ENCODE results near the gene BACE1-AS.

BACE1-AS gene

GRCh38 chr11:117273550-117274289, 17.4 kb upstream of the BACE1-AS start:
- in situ Hi-C loops (cut with MboI; ENCODE audit: low sequenced_read_pairs, unreplicated experiment), result no loop called here
- no peak for DNase-seq (ENCODE audit: low spot score)
- TF ChIP-seq CTCF (IDR thresholded peaks at IDR 0.05; ENCODE audit: borderline replicate concordance, control extremely low read depth, extremely low read depth, insufficient read depth, missing control alignments), result no peak

GRCh38 chr11:117278347-117278746, 12.8 kb upstream of the BACE1-AS start:
- no peak for TF ChIP-seq CTCF (IDR thresholded peaks at IDR 0.05; ENCODE audit: borderline replicate concordance, control extremely low read depth, extremely low read depth, insufficient read depth, missing control alignments)
- in situ Hi-C loops (cut with MboI; ENCODE audit: low sequenced_read_pairs, unreplicated experiment), result no loop called here
- no peak for DNase-seq (ENCODE audit: low spot score)

- in situ Hi-C loops (cut with MboI; ENCODE audit: low sequenced_read_pairs, unreplicated experiment), result no loop called here
- no peak for DNase-seq (ENCODE audit: low spot score)
- TF ChIP-seq CTCF (IDR thresholded peaks at IDR 0.05; ENCODE audit: borderline replicate concordance, control extremely low read depth, extremely low read depth, insufficient read depth, missing control alignments), result no peak
These were observed 11.3 kb upstream of the BACE1-AS start for GRCh38 chr11:117279711-117280376.

GRCh38 chr11:117281159-117281558, 10.0 kb upstream of the BACE1-AS start:
- in situ Hi-C loops (cut with MboI; ENCODE audit: low sequenced_read_pairs, unreplicated experiment), result no loop called here
- TF ChIP-seq CTCF (IDR thresholded peaks at IDR 0.05; ENCODE audit: borderline replicate concordance, control extremely low read depth, extremely low read depth, insufficient read depth, missing control alignments), result no peak
- DNase-seq (ENCODE audit: low spot score), result no peak

- DNase-seq (ENCODE audit: low spot score), result no peak
- in situ Hi-C loops (cut with MboI; ENCODE audit: low sequenced_read_pairs, unreplicated experiment), result no loop called here
- no peak for TF ChIP-seq CTCF (IDR thresholded peaks at IDR 0.05; ENCODE audit: borderline replicate concordance, control extremely low read depth, extremely low read depth, insufficient read depth, missing control alignments)
These were observed 9.3 kb upstream of the BACE1-AS start for GRCh38 chr11:117281869-117282268.

- no peak for DNase-seq (ENCODE audit: low spot score)
- in situ Hi-C loops (cut with MboI; ENCODE audit: low sequenced_read_pairs, unreplicated experiment), result no loop called here
- no peak for TF ChIP-seq CTCF (IDR thresholded peaks at IDR 0.05; ENCODE audit: borderline replicate concordance, control extremely low read depth, extremely low read depth, insufficient read depth, missing control alignments)
These were observed 8.2 kb upstream of the BACE1-AS start for GRCh38 chr11:117282956-117283355.
